SU-DHL-6 (cell line): ENCODE measurements around the gene FRY.

Experiments
- H2AFZ ChIP-seq: fragments of 200-600 bp; sonication (generic); 2 replicates; pipeline ENCODE4 v1.6.1; 2014; ENCODE audit warnings: low read depth, mild to moderate bottlenecking, moderate library complexity, mixed read lengths, antibody characterized with exemption, low read length; ENCODE audit not compliant: severe bottlenecking
- H3F3A ChIP-seq: fragments of 200-600 bp; shearing (Covaris generic); 2 replicates; pipeline ENCODE4 v1.6.0; 2016; ENCODE audit warnings: antibody characterized with exemption, mild to moderate bottlenecking; ENCODE audit not compliant: insufficient read depth
- H3K27ac ChIP-seq: fragments of 200-600 bp; sonication (generic); 2 replicates; pipeline ENCODE4 v1.5.1; 2016; ENCODE audit warnings: low read depth, mild to moderate bottlenecking, low read length, moderate library complexity, mixed read lengths
- H3K27me3 ChIP-seq: fragments of 200-600 bp; sonication (generic), shearing (Covaris generic); 2 replicates; pipeline ENCODE4 v1.6.0; 2014; ENCODE audit warnings: mild to moderate bottlenecking, low read length
- H3K36me3 ChIP-seq: fragments of 200-600 bp; sonication (generic); 2 replicates; pipeline ENCODE4 v1.6.1; 2014; ENCODE audit warnings: mild to moderate bottlenecking, low read length, mixed read lengths
- H3K4me2 ChIP-seq: fragments of 300-600, 200-600 bp; shearing (Covaris generic), sonication (generic); 2 replicates; pipeline ENCODE4 v1.6.0; 2014; ENCODE audit warnings: low read length, low read depth, mild to moderate bottlenecking; ENCODE audit not compliant: poor library complexity, severe bottlenecking
- H3K4me3 ChIP-seq: fragments of 200-600 bp; sonication (generic); 2 replicates; pipeline ENCODE4 v1.5.1; 2014; ENCODE audit warnings: antibody characterized with exemption, low read length, mild to moderate bottlenecking, mixed read lengths; ENCODE audit not compliant: insufficient read depth, poor library complexity, severe bottlenecking
- H3K79me2 ChIP-seq: fragments of 200-600 bp; sonication (generic); 2 replicates; pipeline ENCODE4 v1.6.1; 2014; ENCODE audit warnings: mild to moderate bottlenecking, low read length, moderate library complexity; ENCODE audit not compliant: insufficient read depth
- H3K9ac ChIP-seq: fragments of 200-600 bp; sonication (generic); 2 replicates; pipeline ENCODE4 v1.7.0; 2014; ENCODE audit warnings: mild to moderate bottlenecking, low read length
- H3K9me2 ChIP-seq: fragments of 200-600 bp; sonication (generic); replicated peaks from 2 replicates; pipeline ENCODE4 v1.6.1; 2014; ENCODE audit warnings: low read length; ENCODE audit not compliant: insufficient read depth
- H3K9me3 ChIP-seq: fragments of 200-600 bp; sonication (generic); 2 replicates; pipeline ENCODE4 v1.6.1; 2014; ENCODE audit warnings: low read length, mixed read lengths; ENCODE audit not compliant: insufficient read depth
- H4K20me1 ChIP-seq: fragments of 200-600 bp; sonication (generic); 2 replicates; pipeline ENCODE4 v1.6.1; 2014; ENCODE audit warnings: low read depth, mild to moderate bottlenecking, antibody characterized with exemption, low read length, moderate library complexity, mixed read lengths
- CTCF ChIP-seq: fragments of 200-600 bp; sonication (generic); IDR thresholded peaks from one replicate; pipeline ENCODE4 v1.5.1; 2017; ENCODE audit warnings: antibody characterized with exemption, mild to moderate bottlenecking, low read length, moderate library complexity; ENCODE audit not compliant: insufficient read depth, poor library complexity, severe bottlenecking
- EZH2phosphoT487 ChIP-seq: fragments of 200-600 bp; sonication (generic), shearing (Covaris generic); conservative IDR thresholded peaks from 2 replicates; pipeline ENCODE4 v1.6.1; 2018; ENCODE audit warnings: mild to moderate bottlenecking, antibody characterized with exemption, low read length, moderate library complexity, mixed read lengths

Gene FRY

GRCh38 chr13:32045537-32045936 lies 14.0 kb downstream of the FRY start:
- Histone ChIP-seq H3K79me2 (no peaks in the 10 kb centered on the region), H4K20me1 (no peaks in the 10 kb centered on the region), H3K27ac (no peak overlapping the region), H3K9ac (no peak overlapping the region), H3K9me2 (no peaks in the 10 kb centered on the region), H3K36me3 (no peaks in the 10 kb centered on the region), H3K9me3 (no peaks in the 10 kb centered on the region), H3K4me2 (no peak overlapping the region), H3K4me3 (no peak overlapping the region), H2AFZ (no peak overlapping the region), H3K27me3 (no peaks in the 10 kb centered on the region), H3F3A (no peaks in the 10 kb centered on the region)
- TF ChIP-seq EZH2phosphoT487, result no peak
- no peak for TF ChIP-seq CTCF

- H3K27ac ChIP-seq, result peak overlapping the region; percentile 41
- no peak overlapping the region for H3K4me3 ChIP-seq
- peak overlapping the region; percentile 12; the same call in 1 of the 2 replicates for H3K9ac ChIP-seq
- peak overlapping the region; percentile 69 for H2AFZ ChIP-seq
- peak overlapping the region; percentile 49 for H3K4me2 ChIP-seq
- H3K9me3 ChIP-seq, result no peaks in the 10 kb centered on the region
- no peaks in the 10 kb centered on the region for H4K20me1 ChIP-seq
- H3K36me3 ChIP-seq, result no peaks in the 10 kb centered on the region
- no peaks in the 10 kb centered on the region for H3K27me3 ChIP-seq
- no peaks in the 10 kb centered on the region for H3K9me2 ChIP-seq
- no peaks in the 10 kb centered on the region for H3K79me2 ChIP-seq
- TF ChIP-seq EZH2phosphoT487 (no peak), CTCF (no peak)
- no peaks in the 10 kb centered on the region for H3F3A ChIP-seq
Measured at GRCh38 chr13:32045982-32046785, 14.6 kb downstream of the FRY start.

GRCh38 chr13:32047088-32047487 lies 15.5 kb downstream of the FRY start:
- no peak overlapping the region for H2AFZ ChIP-seq
- no peaks in the 10 kb centered on the region for H3K27me3 ChIP-seq
- no peaks in the 10 kb centered on the region for H3K36me3 ChIP-seq
- H3K4me3 ChIP-seq, result no peak overlapping the region
- H3K9me2 ChIP-seq, result no peaks in the 10 kb centered on the region
- H3K79me2 ChIP-seq, result no peaks in the 10 kb centered on the region
- no peaks in the 10 kb centered on the region for H4K20me1 ChIP-seq
- H3K9me3 ChIP-seq, result no peaks in the 10 kb centered on the region
- TF ChIP-seq EZH2phosphoT487, result no peak
- no peak for TF ChIP-seq CTCF
- no peak overlapping the region for H3K27ac ChIP-seq
- H3K9ac ChIP-seq, result no peak overlapping the region
- peak overlapping the region; percentile 49 for H3K4me2 ChIP-seq
- H3F3A ChIP-seq, result no peaks in the 10 kb centered on the region
